ENCODE measurements around the gene CRYZL1. TPM values are rescaled to one million over a fixed set of nuclear protein-coding genes. Genes with fewer than 3 reads are reported as not detected.

CRYZL1 gene
- total and polyA plus RNA-seq, 2 of the 8 experiments (the other 6 are each of a cell fraction or from before 2014, with no cell fraction given) = 15.6 to 15.8 TPM

GRCh38 chr21:33660406-33660805, 18.9 kb upstream of the CRYZL1 start:
- ChIA-PET CTCF (ENCODE audit: partially characterized antibody) (no interaction called here), POLR2A (ENCODE audit: partially characterized antibody) (no interaction called here)
- no peak overlapping the region for H3K23ac ChIP-seq (ENCODE audit: insufficient read length)
- no peak overlapping the region for H4K8ac ChIP-seq (ENCODE audit: extremely low read depth, insufficient read depth, low read length)
- no peak overlapping the region for H3K14ac ChIP-seq (ENCODE audit: insufficient read length)
- H3K4me3 ChIP-seq (ENCODE audit: extremely low read depth in 1 of 4, insufficient read depth in 2 of 4, low read depth in 3 of 4, low read length in 4 of 4) = no peak overlapping the region
- H4K5ac ChIP-seq (ENCODE audit: insufficient read length, low read depth, low read length) = no peak overlapping the region
- 94% methylated on average over 1 of the region's 1 CpG; no CpG with 5 or more reads in 1 of the 2 experiments for WGBS, 2 experiments (ENCODE audit: extremely low coverage in 1 of 2, insufficient coverage in 1 of 2, insufficient read length in 1 of 2, insufficient replicate concordance in 2 of 2, low coverage in 1 of 2, low lambda C conversion rate in 2 of 2, missing lambda C conversion rate in 1 of 2)
- H2BK20ac ChIP-seq (ENCODE audit: low read length) = no peak overlapping the region
- peaks cover 9% of the 10 kb centered on the region for H3K79me1 ChIP-seq (ENCODE audit: low read depth, low read length)
- FAIRE-seq (no peak), DNase-seq (ENCODE audit: low read depth in 1 of 2, low spot score in 2 of 2) (no peak)
- H2BK12ac ChIP-seq (ENCODE audit: low read depth, low read length) = no peak overlapping the region
- H3K4me2 ChIP-seq (ENCODE audit: insufficient read depth in 1 of 2, low read depth in 2 of 2, low read length in 2 of 2) = no peak overlapping the region
- H2AK5ac ChIP-seq (ENCODE audit: low read depth, low read length) = no peak overlapping the region
- peaks cover 26 to 97% of the 10 kb centered on the region in 2 experiments for H3K79me2 ChIP-seq (ENCODE audit: control insufficient read depth in 1 of 2, insufficient read depth in 2 of 2, low read length in 2 of 2)
- H2BK15ac ChIP-seq (ENCODE audit: low read length) = no peak overlapping the region
- H3K9me3 ChIP-seq (ENCODE audit: insufficient read depth in 2 of 2, low read depth in 1 of 2, low read length in 1 of 2) = no peaks in the 10 kb centered on the region
- H3K56ac ChIP-seq (replicated peaks; ENCODE audit: insufficient read length, low read depth, low read length) = no peak overlapping the region
- H3K36me3 ChIP-seq (ENCODE audit: control insufficient read depth in 2 of 4, insufficient read depth in 4 of 4, low read length in 3 of 4) = no peaks in the 10 kb centered on the region
- no peaks in the 10 kb centered on the region for H3K23me2 ChIP-seq (ENCODE audit: low read depth, low read length)
- no peak overlapping the region for H3K9ac ChIP-seq (replicated peaks in 1 of 4; ENCODE audit: extremely low read depth in 1 of 4, low read depth in 3 of 4, low read length in 3 of 4)
- no peak overlapping the region for H3K27ac ChIP-seq (ENCODE audit: low read depth, low read length)
- TF ChIP-seq NANOG (IDR thresholded peaks at IDR 0.05; ENCODE audit: insufficient read depth, low read depth, low read length, poor library complexity, severe bottlenecking) = no peak
- TF ChIP-seq SP4 (IDR thresholded peaks at IDR 0.05; ENCODE audit: low read length) = no peak
- no peak for TF ChIP-seq RAD21 (IDR thresholded peaks at IDR 0.05 in 1 of 2, conservative IDR thresholded peaks at IDR 0.05 in 1 of 2; ENCODE audit: low read depth in 2 of 2, low read length in 2 of 2)
- no peak for TF ChIP-seq POLR2A (IDR thresholded peaks at IDR 0.05; ENCODE audit: control extremely low read depth in 1 of 2, low read depth in 2 of 2, low read length in 2 of 2)
- H4K91ac ChIP-seq (replicated peaks; ENCODE audit: insufficient read length, low read length) = no peak overlapping the region
- no peak overlapping the region for H2AFZ ChIP-seq (ENCODE audit: low read length)
- no peaks in the 10 kb centered on the region for H3K27me3 ChIP-seq (replicated peaks in 1 of 4; ENCODE audit: control insufficient read depth in 3 of 4, extremely low read depth in 1 of 4, insufficient read depth in 3 of 4, low read length in 3 of 4)
- no peak overlapping the region for H2BK120ac ChIP-seq (replicated peaks; ENCODE audit: low read depth, low read length)
- peaks cover 6 to 22% of the 10 kb centered on the region in 2 experiments for H4K20me1 ChIP-seq (replicated peaks in 1 of 2; ENCODE audit: control insufficient read depth in 1 of 2, insufficient read depth in 2 of 2, low read length in 2 of 2)
- peaks cover 0 to 9% (median 2%) of the 10 kb centered on the region in 4 experiments; a peak in 3 of 7 replicates for H3K4me1 ChIP-seq (replicated peaks in 1 of 4; ENCODE audit: control insufficient read depth in 3 of 4, insufficient read depth in 4 of 4, low read length in 3 of 4)
- no peak overlapping the region for H3K4ac ChIP-seq (replicated peaks; ENCODE audit: insufficient read length, low read depth, low read length)
- no peak overlapping the region for H2BK5ac ChIP-seq (ENCODE audit: low read depth, low read length)
- no peak overlapping the region for H3K18ac ChIP-seq (ENCODE audit: extremely low read depth, low read length)

Data from H1 (cell line).